Measurements from ENCODE around the gene SIRT5.

- TF ChIP-seq ZC3H11A (IDR thresholded peaks at IDR 0.05), result no peak
- no peak for TF ChIP-seq POLR2A (IDR thresholded peaks at IDR 0.05; ENCODE audit: low read length)
- TF ChIP-seq NR3C1 (IDR thresholded peaks at IDR 0.05), result no peak
- TF ChIP-seq MAZ (IDR thresholded peaks at IDR 0.05; ENCODE audit: borderline replicate concordance, low read depth, low read length), result no peak
- TF ChIP-seq JUN (IDR thresholded peaks at IDR 0.05), result no peak
- no peak for TF ChIP-seq MAFK (IDR thresholded peaks at IDR 0.05; ENCODE audit: partially characterized antibody)
- no peak for TF ChIP-seq CTCF (IDR thresholded peaks at IDR 0.05)
- no peak for TF ChIP-seq MAX (IDR thresholded peaks at IDR 0.05)
- no peak for TF ChIP-seq REST (IDR thresholded peaks at IDR 0.05)
- no peak for TF ChIP-seq NFE2L2 (conservative IDR thresholded peaks at IDR 0.05; ENCODE audit: low read length)
- TF ChIP-seq CEBPB (IDR thresholded peaks at IDR 0.05), result no peak
- TF ChIP-seq CHD4 (IDR thresholded peaks at IDR 0.05; ENCODE audit: borderline replicate concordance), result no peak
Observed at GRCh38 chr6:13577926-13578325, 3.5 kb downstream of the SIRT5 start.

Data from A549 (cell line).